Putamen (tissue), 1 donor: ENCODE results near the gene VRK3.
"Not testable (repeated sequence)": the region's sequence is repeated elsewhere in the genome, so short reads cannot be mapped to it uniquely, and the experiment has no call there.

ENCODE experiments used
- DNase-seq: peaks from one replicate; pipeline ENCODE4 v3.0.0-alpha.2; 2016; ENCODE audit warnings: low spot score

The VRK3 gene, protein sequence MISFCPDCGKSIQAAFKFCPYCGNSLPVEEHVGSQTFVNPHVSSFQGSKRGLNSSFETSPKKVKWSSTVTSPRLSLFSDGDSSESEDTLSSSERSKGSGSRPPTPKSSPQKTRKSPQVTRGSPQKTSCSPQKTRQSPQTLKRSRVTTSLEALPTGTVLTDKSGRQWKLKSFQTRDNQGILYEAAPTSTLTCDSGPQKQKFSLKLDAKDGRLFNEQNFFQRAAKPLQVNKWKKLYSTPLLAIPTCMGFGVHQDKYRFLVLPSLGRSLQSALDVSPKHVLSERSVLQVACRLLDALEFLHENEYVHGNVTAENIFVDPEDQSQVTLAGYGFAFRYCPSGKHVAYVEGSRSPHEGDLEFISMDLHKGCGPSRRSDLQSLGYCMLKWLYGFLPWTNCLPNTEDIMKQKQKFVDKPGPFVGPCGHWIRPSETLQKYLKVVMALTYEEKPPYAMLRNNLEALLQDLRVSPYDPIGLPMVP

GRCh38 chr19:50025022-50025793, at the start of gene VRK3:
Gene VRK3, minus strand, starts transcription at chr19:50025372. Its CDS starts 9,210 bp downstream, at chr19:50016162.
- DNase-seq, result peak; percentile 100

DNA sequence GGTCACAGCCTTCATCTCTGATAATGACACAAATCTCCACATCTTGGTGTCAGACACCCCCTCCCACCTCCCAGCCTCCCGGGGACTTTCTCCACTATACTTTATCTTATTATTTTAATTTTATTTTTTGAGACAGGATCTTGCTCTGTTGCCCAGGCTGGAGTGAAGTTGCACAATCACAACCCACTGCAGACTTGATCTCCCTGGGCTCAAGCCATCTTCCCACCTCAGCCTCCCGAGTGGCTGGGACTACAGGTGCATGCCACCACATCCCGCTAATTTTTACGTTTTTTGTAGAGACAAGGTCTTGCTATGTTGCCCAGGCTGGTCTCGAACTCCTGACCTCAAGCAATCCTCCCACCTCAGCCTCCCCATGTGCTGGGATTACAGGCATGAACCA, 43.2 kb upstream of the VRK3 start:
- DNase-seq, result not testable (repeated sequence)

GRCh38 chr19:50067575-50067974, 42.4 kb upstream of the VRK3 start:
- DNase-seq, result no peak

GRCh38 chr19:50065938-50066337, 40.8 kb upstream of the VRK3 start:
- DNase-seq, result no peak

DNA sequence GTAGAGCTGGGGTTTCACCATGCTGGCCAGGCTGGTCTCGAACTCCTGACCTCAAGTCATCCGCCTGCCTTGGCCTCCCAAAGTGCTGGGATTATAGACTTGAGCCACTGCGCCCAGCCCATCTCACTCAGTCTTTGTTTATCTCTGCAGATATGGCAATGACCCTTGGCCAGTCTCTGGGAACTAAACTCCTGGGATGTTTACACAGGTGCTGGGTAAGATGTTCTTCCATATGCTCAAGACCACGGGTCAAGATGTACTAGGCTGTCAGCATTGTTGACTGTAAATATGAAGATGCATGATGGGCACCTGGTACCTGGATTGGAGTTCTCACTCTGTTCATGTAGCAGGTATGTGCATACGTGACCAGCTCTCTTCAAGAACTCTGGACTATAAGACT, 36.5 kb upstream of the VRK3 start:
- DNase-seq, result no peak

DNA sequence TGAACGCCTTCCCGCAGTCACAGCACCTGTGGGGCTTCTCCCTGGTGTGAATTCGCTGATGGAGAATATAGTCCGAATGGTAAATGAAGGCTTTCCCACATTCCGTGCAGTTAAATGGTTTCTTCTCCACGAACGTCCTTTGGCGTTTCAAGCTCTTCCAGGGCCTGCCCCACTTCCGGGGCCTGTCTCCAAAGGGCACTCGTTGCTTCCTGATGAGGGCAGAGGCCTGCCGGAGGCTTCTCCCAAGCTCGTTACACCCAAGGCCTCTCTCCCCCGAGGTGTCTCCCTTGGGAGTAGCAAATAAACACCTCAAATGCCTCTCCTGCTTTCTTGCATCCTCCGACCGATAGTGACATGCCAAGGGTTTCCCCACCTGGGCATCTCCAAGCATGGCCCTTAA, 34.9 kb upstream of the VRK3 start:
- no peak for DNase-seq

DNA sequence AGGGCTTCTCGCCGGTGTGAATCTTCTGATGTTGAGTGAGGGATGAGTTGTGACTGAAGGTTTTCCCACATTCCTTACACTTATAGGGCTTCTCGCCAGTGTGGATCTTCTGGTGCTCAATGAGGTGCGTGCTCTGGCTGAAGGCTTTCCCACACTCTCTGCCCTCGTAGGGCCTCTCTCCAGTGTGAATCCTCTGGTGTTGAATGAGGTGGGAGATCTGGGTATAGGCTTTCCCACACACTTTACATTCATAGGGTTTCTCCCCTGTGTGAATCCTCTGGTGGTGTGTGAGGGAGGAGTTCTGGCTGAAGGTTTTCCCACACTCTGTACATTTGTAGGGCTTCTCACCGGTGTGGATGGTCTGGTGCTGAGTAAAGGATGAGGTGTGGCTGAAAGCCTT, 33.9 kb upstream of the VRK3 start:
- no peak for DNase-seq

- no peak for DNase-seq
Observed at GRCh38 chr19:50058425-50058824, 33.3 kb upstream of the VRK3 start.

DNA sequence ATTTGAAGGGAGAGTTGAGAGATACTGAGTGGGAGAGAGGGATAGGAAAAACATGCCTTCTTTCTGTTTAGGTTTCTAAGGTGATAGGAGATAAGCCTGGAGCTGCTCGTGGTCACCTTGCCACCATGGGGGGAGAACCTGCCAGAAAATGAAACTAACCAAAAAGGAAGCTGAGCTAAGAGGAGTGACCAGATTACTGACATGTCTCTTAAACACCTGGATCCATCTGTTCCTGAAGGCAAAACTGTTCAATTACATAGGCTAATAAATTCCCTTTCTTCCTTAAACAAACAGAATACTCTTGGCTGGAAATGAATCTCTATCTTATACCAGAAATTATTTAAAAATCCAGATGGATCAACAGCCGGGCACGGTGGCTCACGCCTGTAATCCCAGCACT, 27.9 kb upstream of the VRK3 start:
- DNase-seq, result no peak

GRCh38 chr19:50051964-50052363, 26.8 kb upstream of the VRK3 start:
- no peak for DNase-seq

GRCh38 chr19:50051228-50051895, 26.2 kb upstream of the VRK3 start:
- not testable (repeated sequence) for DNase-seq

DNA sequence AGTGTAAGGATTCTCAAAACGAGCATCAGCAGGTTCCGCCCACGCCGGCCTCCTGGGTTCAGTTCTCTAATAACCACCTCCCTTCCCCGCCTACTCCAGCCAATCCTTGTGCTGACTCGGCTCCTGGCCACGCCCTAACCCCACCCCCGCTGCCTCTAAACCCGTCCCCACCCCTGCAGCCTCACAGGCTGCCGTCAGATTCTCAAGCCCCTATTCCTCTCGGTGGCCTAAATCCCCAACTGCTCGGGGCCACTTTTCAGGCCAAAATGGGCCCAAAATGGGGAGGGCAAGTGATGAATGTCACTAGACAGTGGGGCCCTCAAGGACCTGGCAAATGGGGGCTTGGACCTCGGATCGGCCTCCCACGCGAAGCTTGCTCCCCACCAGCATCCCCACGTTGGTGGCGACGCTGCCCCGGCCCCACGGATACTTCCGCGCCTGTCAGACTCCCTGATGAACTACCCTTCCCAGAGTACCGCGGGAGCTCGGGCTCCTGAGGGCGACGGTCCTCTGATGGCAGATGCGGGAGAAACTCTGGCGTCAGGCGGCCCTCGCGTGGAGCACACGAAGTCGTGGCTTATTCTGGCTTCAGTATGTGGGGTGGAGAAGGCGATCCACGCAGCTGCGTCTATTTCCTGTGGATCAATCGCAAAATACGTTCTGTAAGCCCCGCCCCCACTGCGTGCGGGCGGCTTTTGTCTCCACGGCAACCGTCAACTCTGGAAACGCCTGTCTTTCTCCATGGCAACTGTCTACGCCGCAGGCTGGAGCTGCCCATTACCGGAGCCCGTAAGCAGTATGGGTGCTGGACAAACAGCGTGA, 25.4 kb upstream of the VRK3 start:
- peak; percentile 92 for DNase-seq

DNA sequence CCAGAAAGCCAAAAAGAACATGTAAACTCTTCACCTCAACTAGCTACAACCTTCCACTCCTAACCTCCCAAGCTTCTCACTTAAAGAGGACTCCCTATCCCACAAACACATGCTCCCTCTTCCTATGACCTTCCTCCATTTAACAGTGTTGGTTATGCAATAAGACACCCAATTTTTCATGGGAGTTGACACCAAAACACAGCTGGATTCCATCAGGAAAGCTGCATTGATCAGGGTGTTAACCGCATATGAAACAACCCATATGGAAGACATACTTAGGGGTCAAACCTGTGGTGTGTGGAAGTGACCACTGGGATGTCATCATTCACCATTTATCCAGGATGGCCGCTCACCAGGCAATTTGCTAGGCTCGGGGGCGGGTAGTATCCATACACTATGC, 22.5 kb upstream of the VRK3 start:
- DNase-seq, result no peak

GRCh38 chr19:50046649-50047503, 21.7 kb upstream of the VRK3 start:
- peak; percentile 72 for DNase-seq

- no peak for DNase-seq
Observed at GRCh38 chr19:50044922-50045321, 19.8 kb upstream of the VRK3 start.

DNA sequence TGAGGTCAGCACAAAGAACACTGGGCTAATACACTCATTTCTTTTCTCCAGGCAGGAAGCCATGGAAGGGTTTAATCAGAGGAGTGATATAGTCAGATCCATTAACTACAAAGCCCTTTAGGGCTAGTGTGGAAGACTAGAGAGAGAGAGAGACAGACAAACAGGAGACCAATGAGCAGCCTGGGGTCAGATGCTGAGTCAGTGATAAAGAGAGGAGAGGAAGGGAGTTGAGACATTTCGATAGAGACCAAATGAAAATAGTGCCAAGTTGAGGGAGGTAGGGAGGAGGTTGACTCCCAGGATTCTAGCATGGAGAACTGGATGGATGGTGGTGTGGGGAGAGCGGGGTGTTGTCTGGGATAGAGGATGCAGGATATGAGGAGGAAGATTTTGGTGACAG, 18.8 kb upstream of the VRK3 start:
- DNase-seq, result no peak

DNA sequence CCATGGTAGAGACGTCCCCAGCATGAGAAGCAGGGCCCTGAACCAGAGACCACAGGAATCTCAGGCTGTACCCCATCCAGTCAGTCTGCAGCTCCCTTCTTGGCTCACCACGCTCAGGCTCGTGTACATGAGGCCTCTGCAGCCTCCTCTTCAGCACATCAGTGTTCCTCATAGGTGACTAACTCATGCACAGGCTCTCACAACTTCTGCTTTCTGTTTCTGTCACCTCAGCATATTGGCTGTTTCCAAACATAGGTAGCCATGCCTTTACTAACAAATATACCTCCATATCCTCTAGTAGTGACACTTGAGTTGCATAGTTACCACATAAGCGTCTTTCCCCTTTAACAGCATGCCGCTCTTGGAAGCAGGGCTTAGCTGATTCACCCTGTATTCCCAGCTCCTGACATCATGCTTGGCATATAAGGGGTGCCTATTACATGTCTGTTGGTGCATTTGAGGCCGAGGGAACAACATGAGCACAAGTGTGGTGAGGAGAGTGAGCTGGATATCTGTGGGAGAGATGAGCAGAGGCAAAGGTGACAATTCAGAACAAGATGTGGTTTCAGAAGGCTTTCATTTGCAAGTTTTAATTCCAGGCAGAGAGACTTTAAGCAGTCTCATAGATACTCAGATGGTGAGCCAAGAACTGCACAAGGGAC, 17.3 kb upstream of the VRK3 start:
- no peak for DNase-seq

GRCh38 chr19:50040967-50041366, 15.8 kb upstream of the VRK3 start:
- no peak for DNase-seq

- no peak for DNase-seq
Observed at GRCh38 chr19:50039968-50040367, 14.8 kb upstream of the VRK3 start.

GRCh38 chr19:50036908-50037307, 11.7 kb upstream of the VRK3 start:
- DNase-seq, result no peak
